AG20443 (cell line): ENCODE measurements around the gene CFAP97D1.
A peak's percentile ranks its signal among the peaks of the same experiment; 100 is the strongest.
"Not testable (repeated sequence)": the region's sequence is repeated elsewhere in the genome, so short reads cannot be mapped to it uniquely, and the experiment has no call there.

Experiments
- DNase-seq: peaks from one replicate; pipeline ENCODE4 v3.0.0; 2012; ENCODE audit warnings: low spot score, mixed read lengths

The CFAP97D1 gene

DNA sequence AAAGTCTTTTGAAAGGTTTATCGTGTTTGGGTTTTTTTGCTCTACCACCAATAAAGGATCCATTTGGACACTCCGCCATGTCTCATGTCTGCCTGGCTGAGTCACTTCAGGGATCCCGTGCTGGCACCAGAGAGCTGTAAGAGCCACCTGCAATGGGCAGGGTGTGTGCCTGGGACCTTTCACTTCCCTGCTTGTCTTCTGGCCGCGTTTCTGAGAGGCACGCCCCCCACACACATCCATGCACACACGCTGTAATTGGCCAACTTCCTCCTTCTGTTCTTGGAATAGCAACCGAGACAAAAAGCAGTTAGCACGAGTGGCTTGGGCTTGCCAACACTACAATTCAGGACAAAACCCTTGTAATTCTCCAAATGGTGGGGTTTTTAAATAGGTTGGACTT, 11.9 kb upstream of the CFAP97D1 start:
- no peak for DNase-seq

DNA sequence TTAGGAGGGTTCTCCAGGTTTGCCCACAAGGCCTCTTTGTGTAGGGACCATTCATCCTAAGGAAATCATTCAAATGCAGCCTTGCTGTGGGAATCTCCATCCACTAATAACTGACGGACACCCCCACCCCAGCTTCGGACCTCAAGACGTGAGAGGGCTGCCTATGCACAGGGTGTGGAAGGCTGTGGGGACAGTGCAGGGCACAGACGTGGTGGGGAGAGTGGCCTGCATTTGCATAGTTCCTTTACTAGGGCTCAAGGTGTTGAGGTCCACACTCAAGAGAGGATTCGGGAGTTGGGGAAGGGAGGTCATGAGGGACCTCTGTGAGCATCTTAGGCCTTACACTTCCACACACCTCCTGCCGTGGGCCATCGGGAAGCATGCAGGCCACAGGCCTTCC, 11.3 kb upstream of the CFAP97D1 start:
- DNase-seq, result no peak

GRCh38 chr17:43769426-43769825, 10.8 kb upstream of the CFAP97D1 start:
- no peak for DNase-seq

- DNase-seq, result no peak
Observed at GRCh38 chr17:43769859-43770258, 10.4 kb upstream of the CFAP97D1 start.

GRCh38 chr17:43770957-43771356, 9.3 kb upstream of the CFAP97D1 start:
- no peak for DNase-seq

GRCh38 chr17:43771463-43771862, 8.8 kb upstream of the CFAP97D1 start:
- no peak for DNase-seq

- no peak for DNase-seq
Observed at GRCh38 chr17:43772877-43773648, 7.2 kb upstream of the CFAP97D1 start.

DNA sequence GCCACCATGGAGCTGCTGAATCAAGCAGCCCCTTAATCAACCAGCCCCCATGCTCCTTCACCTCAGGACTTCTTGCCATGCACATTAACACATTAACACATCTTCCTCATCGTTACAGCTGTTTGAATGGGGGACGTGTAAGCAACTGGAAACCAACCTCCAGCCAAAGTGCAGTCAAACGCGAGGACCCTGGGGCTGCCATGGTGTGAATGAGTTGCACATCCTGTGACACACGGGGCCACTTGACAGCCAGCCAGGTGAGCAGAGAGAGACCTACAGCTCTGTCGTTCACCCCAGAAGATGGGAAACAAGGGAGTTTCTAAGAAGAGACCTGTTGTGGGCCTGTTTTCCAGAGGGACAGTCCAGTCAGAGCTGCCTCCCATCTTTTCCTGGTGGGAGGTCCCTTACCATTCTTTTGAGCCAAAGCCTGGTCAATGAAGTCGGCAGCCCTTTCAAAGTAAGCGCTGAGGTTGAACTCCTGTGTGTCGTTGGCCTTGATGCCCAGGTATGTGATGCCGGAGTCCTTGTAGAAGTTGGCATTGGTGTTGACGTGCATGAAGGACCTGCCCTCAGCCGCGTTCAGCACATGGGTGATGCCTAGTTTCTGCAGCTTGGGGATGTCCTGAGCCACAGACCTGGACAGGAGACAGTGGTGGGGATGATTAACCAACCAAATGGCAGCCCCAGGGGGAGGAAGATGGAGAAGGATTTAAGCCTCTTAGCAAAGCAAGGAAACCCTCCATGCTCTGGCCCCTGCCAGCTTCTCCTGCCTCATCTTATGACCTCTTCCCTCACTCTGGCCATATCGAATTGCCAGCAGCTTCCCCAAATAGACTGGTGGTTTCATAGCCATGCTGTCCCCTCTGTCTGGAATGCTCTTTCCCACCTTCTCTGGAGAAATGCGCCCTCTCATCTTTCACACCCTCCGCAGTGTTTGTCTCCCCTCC, 5.7 kb upstream of the CFAP97D1 start:
- DNase-seq, result no peak

GRCh38 chr17:43778337-43779144, 1.7 kb upstream of the CFAP97D1 start, which contains the start of gene DUSP3:
TSS of gene DUSP3 (minus strand) at chr17:43778977. CDS start at chr17:43778924, 53 bp downstream.
- DNase-seq, result peak; percentile 97

- DNase-seq, result peak; percentile 21
Observed at GRCh38 chr17:43779145-43780125, 800 bp upstream of the CFAP97D1 start.

DNA sequence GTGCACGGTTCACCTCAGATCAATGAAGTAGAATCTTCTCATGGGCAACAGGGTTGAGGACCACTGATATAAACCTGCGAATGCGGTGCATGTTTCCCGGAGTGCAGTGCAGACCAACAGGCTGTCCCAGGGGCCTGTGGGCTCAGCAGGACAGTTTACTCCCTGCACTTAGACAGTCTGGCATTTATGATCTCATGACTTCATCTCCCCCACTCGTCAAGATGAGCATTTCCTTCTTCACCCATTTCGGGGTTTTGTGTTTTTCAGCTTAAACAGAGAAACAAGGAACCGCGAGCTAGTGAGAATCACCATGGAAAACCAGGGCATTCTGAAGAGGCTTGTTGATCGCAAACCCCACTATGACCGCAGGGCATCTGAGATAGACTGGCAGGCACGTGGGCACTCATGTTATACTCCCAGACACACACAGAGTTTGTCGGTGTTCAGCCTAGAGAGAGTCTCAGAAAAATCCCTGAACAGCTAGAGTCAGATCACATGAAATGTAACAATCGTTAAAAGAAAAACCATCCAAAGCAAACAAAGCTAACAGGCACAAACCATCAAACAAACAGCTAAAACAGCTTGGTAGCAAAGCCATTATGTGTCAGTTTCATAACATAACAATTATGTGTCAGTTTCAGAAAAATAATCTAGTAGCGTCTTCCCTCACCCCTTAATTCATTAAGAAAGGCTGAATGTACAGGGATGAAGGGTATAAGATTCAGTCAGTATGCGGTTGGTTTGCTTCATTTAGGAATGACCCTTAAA, 2.9 kb downstream of the CFAP97D1 start:
- DNase-seq, result no peak

GRCh38 chr17:43784068-43784467, 3.8 kb downstream of the CFAP97D1 start:
- DNase-seq, result peak; percentile 31

DNA sequence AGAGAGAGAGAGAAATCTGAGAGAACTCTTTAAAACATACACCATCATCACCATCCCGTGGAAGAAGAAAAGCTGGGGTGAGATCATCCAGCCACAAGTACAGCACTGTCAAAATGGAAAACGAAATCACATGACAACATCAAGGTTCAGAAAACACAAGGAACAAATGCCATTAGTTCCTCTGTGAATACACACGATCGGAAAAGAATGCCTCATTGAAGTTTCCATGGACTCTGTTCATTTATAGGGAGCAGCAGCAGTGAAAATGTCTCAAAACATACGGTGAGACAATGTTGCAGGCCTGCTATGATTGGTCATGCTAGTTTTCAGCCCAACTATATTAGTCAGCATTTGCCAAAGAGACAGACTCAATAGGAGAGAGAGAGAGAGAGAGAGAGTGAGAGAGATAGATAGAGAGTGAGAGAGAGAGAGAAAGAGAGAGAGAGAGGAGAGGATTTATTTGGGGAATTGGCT, 4.4 kb downstream of the CFAP97D1 start:
- DNase-seq, result peak; percentile 65

GRCh38 chr17:43787728-43788127, 7.5 kb downstream of the CFAP97D1 start:
- no peak for DNase-seq

DNA sequence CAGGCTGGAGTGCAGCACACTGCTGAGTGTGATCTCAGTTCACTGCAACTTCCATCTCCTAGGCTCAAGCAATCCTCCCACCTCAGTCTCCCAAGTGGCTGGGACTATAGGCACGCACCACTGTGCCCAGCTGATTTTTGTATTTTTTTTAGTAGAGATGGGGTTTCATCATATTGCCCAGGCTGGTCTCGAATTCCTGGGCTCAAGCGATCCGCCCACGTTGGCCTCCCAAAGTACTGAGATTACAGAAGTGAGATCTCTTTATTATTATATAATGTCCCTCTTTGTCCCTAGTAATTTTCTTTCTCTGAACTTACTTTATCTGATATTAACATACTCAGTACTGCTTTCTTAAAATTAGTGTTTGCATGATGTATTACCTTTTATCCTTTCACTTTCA, 8.3 kb downstream of the CFAP97D1 start:
- DNase-seq, result no peak

DNA sequence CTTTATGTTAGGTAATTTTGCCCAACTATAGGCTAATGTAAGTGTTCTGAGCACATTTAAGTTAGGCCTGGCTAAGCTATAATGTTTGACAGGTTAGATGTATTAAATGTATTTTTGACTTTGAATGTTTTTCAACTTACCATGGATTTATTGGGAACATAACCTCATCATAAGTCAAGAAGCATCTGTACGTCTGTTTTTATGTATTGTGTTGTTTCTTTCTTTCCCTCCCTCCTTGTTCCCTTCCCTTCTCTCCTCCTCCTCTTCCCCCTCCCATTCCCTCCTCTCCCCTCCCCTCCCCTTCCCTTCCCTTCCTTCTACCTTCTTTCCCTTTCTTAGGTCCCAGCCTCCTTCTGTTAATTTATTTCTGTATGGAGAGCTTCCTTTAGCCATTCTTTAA, 9.2 kb downstream of the CFAP97D1 start:
- DNase-seq, result no peak

DNA sequence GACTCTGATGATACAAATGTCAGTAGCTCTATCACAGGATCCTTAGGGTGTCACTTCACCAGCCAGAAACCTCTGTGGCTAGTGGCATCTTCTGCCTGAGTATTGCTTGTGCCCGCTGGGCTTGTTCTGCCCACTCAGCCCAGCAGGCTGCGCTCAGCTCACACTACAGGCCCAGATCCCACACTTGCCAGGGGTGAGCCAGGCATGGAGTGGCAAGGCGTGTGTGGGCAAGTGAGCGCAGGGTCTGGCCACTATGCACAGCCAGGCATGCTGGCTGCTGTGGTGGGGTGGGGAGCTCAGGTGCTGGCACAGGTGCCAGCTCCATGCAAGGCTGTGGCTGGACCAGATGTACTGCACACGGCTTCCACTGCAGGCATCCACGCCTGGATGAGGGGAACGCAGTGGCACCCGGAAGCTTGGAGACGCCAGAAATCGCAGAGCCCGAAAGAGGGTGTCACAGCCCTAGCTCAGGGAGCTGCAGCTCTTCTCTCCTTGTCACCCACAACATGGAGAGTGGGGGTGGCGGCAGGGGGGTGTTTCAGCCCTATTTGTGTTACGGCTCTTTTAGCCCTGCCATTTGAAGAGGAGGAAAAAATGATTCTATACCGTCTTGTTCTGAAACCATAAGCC, 10.2 kb downstream of the CFAP97D1 start:
- no peak for DNase-seq

- DNase-seq, result peak; percentile 35
Observed at GRCh38 chr17:43791589-43791988, 11.4 kb downstream of the CFAP97D1 start.

DNA sequence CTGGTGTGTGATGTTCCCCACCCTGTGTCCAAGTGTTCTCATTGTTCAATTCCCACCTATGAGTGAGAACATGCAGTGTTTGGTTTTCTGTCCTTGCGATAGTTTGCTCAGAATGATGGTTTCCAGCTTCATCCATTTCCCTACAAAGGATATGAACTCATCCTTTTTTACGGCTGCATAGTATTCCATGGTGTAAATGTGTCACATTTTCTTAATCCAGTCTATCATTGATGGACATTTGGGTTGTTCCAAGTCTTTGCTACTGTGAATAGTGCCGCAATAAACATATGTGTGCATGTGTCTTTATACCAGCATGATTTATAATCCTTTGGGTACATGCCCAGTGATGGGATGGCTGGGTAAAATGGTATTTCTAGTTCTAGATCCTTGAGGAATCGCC, 12.4 kb downstream of the CFAP97D1 start:
- not testable (repeated sequence) for DNase-seq
